HG02610 (cell line): Measurements from ENCODE around the gene LIPE.
"Not testable (repeated sequence)": the region's sequence is repeated elsewhere in the genome, so short reads cannot be mapped to it uniquely, and the experiment has no call there.

Experiments
- ATAC-seq: cut with Tn5 transposase; IDR thresholded peaks from one replicate; pipeline ENCODE4 v1.9.1; 2021; ENCODE audit warnings: mild to moderate bottlenecking, moderate library complexity; ENCODE audit not compliant: unreplicated experiment

The LIPE gene, protein sequence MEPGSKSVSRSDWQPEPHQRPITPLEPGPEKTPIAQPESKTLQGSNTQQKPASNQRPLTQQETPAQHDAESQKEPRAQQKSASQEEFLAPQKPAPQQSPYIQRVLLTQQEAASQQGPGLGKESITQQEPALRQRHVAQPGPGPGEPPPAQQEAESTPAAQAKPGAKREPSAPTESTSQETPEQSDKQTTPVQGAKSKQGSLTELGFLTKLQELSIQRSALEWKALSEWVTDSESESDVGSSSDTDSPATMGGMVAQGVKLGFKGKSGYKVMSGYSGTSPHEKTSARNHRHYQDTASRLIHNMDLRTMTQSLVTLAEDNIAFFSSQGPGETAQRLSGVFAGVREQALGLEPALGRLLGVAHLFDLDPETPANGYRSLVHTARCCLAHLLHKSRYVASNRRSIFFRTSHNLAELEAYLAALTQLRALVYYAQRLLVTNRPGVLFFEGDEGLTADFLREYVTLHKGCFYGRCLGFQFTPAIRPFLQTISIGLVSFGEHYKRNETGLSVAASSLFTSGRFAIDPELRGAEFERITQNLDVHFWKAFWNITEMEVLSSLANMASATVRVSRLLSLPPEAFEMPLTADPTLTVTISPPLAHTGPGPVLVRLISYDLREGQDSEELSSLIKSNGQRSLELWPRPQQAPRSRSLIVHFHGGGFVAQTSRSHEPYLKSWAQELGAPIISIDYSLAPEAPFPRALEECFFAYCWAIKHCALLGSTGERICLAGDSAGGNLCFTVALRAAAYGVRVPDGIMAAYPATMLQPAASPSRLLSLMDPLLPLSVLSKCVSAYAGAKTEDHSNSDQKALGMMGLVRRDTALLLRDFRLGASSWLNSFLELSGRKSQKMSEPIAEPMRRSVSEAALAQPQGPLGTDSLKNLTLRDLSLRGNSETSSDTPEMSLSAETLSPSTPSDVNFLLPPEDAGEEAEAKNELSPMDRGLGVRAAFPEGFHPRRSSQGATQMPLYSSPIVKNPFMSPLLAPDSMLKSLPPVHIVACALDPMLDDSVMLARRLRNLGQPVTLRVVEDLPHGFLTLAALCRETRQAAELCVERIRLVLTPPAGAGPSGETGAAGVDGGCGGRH

DNA sequence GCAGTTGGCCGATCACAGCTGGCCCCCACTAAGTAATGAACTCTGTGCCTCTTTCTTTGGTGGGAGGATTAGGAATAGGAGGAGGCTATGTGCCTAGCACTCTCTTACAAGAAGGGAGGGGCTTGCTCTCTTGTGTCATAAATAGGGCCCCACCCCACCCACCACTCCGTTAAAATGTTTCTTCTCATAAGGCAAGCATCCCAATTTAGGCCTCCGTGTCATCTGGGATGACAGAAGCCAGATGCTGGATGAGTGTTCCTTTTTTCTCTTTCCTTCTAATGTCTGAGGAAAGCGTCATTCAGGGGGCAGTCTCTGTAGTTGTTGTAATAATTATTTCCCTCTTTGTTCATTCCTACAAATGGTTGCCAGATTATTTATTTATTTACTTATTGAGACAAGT lies at the start of gene LIPE:
Gene LIPE, minus strand, starts transcription at position 76 of the 400 bp plus-strand sequence. CDS start 239 bp downstream, outside the sequence.
- ATAC-seq: no peak

DNA sequence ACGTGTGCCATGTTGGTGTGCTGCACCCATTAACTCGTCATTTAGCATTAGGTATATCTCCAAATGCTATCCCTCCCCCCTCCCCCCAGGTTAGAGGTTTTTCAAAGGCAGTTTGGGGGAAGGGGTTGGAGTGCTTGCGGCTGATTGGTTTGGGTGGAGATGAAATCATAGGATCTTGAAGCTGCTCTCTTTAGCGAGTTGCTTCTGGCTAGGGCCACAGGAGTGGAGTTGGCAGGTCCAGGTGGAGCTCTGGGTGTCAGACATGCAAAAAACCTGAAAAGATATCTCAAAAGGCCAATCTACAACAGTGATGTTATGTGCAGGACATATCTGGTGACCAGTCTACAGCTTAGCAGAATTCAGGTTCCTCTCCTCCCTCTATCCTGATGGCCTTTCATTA lies 48.2 kb upstream of the LIPE start:
- ATAC-seq: no peak

DNA sequence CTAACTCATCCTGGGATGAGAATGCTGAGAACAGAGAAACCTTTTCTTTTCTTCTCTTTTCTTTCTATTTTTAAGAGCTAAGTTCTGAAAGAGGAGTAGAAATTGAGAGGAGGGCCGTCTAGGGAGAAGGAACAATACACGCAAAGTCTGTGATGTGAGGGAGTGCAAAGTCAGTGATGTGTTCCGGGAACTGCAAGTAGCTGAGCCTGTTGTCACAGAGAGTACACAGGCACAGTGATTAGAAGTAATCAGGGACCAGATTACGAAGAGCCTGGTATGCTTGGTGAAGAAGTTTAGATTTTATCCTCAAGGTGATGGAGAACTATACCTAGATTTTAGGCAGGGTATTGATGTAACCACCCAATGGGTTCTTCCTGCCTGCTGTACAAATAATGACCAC lies 47.6 kb upstream of the LIPE start:
- ATAC-seq: no peak

DNA sequence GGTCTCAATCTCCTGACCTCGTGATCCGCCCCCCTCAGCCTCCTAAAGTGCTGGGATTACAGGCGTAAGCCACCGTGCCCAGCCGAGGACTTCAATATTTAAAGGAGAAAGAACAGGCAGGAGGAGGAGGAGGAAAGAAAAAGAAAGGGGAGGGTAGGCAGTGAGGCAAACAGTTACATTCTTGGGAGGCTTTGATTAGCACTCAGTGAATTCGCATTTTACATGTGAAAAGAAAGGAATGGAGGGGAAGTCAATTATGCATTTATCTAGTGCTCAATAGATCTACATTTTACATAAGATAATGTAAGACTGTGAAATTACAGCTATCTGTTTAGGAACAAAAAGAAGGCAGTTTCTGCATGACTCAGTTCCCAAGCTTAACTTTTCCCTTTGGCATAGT lies 46.5 kb upstream of the LIPE start:
- no peak for ATAC-seq

DNA sequence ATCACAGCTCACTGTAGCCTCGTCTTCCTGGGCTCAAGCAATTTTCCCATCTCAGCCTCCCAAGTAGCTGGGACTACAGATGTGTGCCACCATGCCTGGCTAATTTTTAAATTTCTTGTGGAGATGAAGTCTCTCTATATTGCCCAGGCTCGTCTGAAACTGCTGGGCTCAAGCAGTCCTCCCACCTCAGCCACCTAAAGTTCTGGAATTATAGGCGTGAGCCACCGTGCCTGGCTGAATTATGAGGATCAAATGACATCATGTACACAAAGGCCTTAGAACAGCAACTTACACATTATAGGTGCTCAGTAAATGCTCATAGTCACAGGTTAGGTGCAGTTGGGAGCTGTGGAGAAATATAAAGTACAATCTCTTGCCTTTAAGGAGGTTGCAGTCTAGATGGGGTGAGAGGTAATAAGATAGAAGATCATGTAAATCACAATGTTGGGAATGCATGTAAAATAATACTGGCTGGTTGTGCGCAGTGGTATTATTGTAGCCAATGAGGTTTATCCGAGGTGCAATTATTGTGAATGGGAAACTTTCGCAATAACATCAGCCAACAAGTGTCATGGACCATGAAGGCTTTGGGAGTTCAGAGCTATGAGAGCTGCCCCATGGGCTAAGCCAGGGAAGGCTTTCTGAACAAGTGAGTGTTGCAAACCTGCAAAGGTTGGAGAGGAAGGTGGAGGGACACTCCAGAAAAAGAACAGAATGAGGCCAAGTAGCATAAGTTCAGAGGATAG lies 45.4 kb upstream of the LIPE start:
- ATAC-seq: no peak

DNA sequence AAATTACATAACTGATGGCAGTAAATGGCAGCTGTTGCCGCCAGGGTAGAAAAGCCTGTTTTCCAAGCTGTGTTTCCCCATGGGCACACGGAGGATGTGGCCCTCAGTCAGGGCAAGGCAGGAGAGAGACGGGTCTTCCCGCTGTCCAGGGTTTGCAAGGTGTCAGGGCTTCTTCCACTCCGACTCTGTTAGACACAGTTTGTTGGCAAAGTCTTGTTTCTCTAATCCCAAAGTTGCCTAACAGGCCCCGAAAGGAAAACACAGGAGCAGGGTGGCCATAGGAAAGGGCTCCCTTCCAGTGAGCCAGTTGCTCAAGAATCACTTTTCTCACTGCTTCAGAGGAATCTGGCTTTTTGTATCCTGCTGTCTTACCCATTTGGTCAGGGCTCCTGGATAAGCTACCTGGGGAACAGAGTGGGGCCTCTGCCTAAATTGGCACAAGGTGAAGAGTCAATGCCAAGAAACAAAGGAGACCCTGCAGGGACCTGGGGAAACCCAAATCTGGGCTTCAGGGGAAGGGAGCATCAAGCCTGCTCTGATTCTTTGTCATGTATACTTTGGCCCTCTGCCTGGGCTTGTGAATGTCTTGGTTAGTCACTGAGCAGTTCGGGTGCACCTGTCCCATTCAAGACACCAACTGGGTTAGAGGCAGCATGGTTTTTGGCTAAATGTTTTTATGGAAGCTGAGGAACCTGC lies 44.5 kb upstream of the LIPE start:
- ATAC-seq: no peak

DNA sequence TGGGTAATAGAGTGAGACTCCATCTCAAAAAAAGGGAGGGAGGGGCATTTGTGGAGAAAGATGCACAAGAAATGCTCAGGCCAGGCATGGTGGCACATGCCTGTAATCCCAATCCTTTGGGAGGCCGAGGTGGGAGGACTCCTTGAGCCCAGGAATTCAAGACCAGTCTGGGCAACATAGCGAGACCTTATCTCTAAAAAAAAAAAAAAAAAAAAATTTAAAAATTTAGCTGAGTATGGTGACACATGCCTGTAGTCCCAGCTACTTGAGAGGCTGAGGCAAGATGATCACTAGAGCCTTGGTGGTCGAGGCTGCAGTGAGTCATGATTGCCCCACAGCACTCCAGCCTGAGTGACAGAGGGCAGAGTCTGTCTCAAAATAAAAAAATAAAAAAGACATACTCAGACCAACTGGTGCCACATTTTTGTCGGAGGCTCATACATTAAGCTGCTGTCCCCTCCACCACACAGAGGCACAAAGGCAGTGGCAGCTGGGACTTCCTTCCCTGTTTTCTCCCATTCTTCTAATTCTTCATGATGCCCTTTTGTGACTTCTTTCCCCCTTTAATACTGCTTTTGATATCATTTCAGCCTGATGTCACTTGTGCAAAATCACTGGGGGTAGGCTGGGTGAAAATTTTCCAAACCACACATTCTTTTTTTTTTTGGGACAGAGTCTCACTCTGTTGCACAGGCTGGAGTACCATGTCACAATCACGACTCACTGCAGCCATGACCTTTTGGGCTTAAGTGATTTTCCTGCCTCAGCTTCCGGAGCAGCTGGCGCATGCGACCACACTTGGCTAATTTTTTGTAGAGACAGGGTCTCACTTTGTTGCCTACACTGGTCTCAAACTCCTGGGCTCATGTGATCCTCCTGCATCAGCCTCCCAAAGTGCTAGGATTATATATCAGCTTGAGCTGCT lies 42.4 kb upstream of the LIPE start:
- ATAC-seq: no peak

DNA sequence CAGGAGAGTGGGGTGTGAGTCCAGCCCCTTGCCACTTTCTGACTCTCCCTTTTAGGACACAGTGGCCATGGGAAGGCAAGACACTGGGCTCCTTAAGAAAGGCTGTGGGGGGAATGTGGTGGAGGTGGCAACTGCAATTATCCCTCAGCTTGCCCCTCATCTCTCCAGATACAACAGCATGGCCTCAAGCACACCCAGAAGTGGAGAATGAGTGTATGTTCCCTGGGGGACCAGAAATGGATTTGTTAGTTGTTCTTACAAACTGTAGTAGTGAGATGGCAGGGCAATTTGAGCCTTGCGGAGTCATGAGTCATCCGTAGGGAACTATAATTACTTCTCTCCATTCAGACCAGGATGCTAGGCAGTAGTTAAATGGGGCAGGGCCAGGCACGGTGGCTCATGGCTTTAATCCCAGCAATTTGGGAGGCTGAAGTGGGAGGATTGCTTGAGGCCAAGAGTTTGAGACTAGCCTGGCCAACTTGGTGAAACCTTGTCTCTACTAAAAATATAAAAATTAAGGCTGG lies 41.1 kb upstream of the LIPE start:
- no peak for ATAC-seq

DNA sequence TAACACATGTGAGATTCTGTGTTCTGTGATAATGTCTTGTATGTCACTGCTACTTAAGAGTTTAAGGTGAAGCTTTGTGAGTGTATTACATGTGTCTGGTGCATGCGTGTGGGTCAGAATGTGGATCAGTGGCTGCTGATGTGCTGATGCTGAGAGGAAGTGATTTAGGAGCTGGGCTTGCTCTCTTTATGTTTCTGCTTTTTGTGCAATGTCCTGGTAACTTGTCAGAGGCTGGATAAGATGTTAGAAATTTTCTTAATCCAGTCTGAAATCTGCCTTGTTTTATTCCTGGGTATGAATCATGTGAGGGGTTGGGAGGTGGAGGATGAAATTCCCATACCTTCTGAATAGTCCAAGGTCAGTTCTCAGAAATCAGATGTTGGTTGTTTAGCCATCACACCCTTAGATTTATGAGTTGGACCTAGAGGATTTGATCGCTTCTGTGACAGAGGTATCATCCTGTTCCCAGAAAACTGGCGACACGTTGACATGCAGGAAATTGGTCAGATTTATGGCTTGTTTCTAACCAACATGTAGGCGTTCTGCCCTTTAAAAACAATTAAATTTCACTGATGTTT lies 40.1 kb upstream of the LIPE start:
- ATAC-seq: no peak

DNA sequence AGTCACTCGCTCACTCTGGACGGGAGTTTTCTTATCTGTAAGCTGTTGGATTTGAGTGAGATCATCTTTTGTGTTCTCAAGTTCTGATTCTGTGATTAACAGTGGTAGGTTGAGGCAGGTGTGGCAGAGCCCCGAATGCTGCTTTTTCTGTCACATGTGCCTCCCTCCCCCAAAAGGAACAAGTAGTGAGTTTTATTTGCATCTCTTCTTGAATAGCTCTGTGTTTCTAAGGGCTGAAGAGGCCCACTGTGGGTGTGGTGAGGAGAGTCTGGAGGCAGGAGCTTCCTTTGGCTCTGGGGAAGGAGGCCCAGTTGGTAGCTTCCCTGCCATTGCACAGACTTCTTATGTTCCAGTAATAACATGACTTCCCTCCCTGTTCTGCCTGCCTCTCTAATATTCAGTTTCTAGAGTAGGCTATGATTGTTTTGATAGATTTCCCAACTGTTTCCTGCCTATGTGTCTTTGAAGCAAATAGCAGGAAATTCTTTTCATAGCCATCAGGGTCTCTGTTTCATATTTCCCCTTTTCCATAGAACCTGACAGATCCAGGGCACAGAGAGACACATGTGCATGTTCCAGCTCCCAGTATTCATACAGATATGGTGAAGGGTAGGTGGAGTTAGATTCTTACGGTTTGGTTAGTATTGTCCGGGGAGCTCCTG lies 39.5 kb upstream of the LIPE start:
- ATAC-seq: peak; percentile 7

DNA sequence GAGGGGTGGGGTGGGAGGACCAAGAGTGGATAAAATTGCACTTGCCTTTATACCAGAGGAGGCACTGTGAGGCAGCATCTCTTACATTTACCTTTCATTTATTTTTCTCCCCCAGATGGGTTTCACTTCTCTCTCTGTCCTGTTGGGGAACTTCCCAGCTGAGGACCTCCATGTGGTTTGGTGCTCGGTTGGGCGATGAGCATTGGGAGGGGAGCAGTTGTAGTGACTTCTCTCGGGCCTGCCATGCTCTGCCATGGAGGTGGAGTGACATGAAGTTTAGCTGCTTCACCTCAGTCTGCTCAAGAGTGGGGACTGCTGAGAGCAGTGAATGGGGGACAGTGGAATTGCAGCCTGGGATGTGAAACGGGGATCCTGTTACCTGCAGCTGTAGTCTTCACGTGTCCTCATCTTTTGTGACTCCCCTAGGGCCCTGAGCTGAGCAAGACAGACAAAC lies 38.7 kb upstream of the LIPE start:
- peak; percentile 85 for ATAC-seq

DNA sequence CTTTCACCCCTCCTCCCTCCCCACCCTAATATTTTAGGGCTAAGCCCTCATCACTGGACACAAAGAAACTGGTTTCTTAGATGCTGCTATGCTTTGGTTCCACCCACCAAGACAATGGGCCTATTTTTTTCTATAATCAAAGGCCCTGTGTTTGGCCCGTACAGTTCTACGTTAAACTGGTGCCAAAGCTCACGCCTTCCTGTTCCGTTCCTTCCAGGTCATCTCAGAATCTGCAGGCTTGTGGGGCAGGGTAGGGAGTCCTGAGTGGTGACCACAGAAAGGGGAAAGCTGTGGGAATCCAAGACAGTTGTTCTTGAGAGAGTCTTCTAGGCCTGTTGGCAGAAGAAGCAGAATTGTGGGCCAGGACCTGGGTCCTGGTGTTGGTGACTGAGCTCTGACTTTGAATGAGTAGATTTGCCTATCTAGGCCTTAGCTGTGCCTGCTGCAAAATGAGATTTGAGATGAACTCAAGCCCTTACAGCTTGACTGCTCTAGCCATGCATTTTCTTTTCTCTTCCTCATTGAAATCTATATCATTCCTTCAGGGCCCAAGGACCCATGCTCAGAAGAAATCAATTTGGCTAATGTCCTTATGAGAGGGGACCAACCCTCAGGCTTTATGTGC lies 34.6 kb upstream of the LIPE start:
- ATAC-seq: no peak

DNA sequence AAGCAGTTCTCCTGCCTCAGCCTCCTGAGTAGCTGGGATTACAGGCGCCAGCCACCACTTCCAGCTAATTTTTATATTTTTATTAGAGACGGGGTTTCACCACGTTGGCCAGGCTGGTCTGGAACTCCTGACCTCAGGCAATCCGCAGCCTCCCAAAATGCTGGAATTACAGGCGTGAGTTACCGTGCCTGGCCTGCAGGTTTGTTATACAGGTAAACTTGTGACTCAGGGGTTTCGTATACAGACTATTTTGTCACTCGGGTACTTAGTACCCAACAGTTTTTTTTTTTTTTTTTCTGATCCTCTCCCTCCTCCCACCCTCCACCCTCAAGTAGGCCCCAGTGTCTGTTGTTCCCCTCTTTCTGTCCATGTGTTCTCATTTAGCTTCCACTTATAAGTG lies 34.0 kb upstream of the LIPE start:
- not testable (repeated sequence) for ATAC-seq

DNA sequence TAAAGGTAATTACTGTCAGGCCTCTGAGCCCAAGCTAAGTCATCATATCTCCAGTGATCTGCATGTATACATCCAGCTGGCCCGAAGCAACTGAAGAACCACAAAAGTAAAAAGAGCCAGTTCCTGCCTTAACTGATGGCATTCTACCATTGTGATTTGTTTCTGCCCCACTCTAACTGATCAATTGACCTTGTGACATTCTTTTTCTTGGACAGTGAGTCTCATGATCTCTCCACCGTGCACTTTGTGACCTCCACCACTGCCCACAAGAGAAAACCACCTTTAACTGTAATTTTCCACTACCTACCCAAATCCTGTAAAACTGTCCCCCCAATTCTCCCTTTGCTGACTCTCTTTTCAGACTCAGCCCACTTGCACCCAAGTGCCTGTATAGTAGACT lies 32.7 kb upstream of the LIPE start:
- no peak for ATAC-seq

DNA sequence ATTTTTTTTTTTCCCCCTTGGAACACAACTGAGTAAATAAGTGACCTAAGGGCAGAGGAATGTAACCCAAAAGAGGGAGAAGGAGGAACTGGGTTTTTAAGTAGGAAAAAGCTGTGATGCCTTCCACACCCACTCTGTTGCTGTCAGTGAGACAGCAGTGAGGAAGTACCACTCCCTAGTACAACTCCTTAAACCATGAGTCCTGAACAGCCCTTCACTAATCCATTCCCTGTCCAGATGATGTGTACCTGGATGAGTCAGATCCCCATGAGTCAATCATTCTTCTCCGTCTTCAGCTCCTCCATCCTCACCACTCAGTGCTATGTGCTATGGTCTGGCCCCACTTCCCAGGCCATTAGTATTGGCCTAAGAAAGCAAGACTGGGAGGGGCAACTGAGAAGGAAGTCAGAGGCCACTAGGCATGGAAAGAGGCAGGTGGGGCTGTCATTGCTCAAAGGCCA lies 28.5 kb upstream of the LIPE start:
- no peak for ATAC-seq

DNA sequence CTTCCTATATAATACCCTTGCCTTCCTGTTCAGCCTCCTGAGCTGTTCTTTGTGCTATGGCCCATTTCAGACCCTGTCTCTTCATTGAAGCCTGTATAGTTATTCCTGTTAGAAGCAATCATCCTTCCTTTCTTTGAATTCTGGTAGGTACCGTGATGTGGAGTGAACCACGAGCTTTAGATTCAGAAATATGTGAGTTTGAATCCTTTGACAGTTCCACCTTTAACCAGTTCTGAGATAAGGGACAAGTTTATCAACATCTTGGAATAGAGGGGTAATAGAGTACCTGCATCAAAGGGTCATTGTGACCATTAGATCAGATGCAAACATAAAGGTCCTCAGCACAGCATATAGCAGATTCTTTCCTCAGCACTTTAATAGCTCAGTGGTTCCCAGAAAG lies 27.9 kb upstream of the LIPE start:
- ATAC-seq: no peak

DNA sequence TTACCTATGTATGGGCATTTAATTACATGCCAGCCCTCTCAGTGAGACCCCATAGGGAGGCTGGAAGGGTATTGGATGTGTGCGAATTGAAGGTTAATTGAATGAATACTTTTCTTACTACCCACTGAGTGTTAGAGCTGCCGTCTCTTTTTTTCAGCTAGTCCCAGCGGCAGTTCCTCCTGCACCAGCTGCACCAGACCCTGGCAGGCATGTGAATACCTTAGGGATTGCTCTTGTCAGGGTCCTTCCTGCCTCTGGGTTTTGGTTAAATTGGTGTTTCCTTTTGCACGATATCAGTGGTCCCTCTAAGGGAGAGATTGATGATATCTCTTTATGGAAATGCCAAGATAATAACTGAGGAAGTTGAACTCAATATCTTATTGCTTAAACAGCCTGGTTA lies 25.4 kb upstream of the LIPE start:
- ATAC-seq: no peak
